ENCODE data around the gene FGGY.

Gene FGGY

GRCh38 chr1:59669752-59670312 is 372.9 kb downstream of the FGGY start:
- no peak for DNase-seq

DNA sequence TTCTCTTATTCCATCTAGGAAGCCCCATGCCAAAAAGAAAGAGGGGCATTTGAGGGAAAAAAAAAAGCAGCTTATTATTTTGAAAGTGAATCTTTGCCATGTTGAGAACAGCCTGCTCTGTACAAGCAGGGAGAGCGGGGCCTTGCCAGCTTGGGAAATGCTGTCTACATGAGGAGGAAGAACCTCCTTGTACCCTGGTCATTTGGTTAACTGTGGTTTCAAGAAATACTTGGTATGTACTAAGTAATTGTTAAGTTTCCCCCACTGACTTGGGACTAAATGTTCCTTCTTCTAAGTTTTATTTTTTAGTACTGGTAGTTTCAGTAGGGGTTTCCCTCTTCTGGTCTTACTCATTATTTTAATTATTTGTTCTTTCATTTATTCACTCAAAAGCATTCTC is 373.8 kb downstream of the FGGY start:
- no peak for DNase-seq

DNA sequence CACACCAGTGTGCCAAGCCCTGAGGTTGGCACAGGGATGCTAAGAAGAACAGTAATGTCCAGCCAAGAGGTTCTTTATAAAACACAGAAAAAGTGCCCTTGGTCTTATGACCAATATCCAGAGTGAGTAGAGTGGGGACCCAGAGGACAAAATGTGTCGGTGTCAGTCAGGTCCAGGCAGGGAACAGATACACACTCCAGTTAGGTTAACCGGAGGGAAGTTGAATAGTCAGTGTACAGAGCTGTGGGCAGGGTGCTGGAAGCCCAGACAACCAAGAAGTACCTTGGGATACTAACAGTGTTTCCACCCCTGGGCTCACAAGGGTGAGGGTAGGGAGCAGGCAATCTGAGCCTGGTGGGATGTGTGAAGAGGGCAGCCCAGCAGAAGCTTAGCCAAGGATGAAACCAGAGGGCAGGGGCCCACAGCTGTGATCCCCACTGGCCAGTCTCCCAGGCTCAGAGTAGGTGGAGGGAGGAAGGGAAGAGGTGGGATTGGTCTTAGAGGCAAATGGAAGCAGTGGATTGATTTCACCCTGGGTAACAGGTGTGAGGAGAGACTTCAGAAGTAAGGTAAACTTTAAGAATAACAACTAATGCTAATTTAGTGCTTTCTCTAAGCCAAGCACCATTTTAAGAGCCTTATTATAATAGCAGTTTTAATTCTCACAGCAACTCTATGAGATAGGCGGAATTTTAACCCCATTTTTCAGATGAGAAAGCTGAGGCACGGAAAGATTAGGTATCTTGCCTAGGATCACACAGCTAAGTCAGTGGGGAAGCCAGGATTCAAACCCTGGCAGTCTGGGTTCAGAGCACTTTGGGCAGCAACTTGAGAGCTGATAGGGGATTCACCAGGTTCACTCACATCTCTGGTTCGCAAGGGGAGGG is 374.4 kb downstream of the FGGY start:
- DNase-seq: no peak

DNA sequence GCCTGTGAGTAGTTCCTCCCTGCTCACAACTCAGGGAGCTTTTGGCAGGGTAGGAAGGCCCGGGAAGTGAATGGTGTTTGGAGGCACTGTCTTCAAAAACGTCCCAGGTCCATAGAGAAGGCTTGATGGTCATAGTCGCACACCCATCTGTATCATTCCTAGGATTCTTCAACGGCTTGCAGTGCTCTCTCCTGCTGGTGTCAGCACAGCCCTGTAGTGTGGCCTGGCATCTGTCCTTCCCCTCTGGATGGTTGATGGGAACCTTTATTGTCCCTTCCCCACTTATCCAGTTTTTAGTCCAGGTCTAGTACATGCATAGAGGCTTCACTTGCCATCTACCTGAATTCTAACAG is 375.0 kb downstream of the FGGY start:
- DNase-seq: no peak

GRCh38 chr1:59672851-59673572 is 376.1 kb downstream of the FGGY start:
- DNase-seq: no peak

GRCh38 chr1:59673573-59674450 is 376.9 kb downstream of the FGGY start:
- DNase-seq: no peak

- peak; percentile 53 for DNase-seq
Measured at GRCh38 chr1:59674595-59674994, 377.7 kb downstream of the FGGY start.

DNA sequence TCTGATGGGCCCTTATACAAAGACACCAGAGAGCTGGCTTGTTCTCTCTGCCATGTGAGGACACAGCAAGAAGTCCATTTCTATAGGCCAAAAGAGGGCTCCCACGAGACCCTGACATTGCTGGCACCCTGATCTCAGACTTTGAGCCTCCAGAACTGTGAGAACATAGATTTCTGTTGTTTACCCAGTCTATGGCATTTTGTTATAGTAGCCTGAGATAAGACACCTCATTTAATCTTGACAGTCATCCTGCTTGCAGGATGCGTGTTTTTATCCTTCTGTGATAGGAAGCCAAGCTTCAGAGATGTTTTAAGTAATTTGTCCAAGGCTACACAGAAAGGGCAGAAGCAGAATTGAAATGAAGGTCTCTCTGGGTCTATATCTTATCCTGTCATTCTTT is 379.0 kb downstream of the FGGY start:
- DNase-seq: no peak

DNA sequence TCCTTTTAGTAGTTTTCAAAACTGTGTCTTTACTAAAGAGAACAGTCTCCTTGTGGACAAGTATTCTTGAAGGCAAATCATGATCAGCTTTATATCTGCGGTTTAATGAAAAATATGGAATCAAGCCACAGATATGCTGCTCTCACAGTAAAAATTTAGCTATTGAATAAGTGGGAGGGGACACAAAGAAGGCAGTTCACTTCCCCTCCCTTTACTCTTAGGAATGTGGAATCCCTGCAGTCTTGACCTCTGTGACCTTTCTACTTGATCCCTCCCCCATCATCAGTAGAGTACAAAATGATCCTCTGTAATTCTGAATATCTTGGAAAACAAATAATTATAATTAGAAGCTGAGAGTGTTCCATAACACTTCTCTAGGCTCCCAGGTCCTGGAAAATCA is 381.1 kb downstream of the FGGY start:
- DNase-seq: no peak

DNA sequence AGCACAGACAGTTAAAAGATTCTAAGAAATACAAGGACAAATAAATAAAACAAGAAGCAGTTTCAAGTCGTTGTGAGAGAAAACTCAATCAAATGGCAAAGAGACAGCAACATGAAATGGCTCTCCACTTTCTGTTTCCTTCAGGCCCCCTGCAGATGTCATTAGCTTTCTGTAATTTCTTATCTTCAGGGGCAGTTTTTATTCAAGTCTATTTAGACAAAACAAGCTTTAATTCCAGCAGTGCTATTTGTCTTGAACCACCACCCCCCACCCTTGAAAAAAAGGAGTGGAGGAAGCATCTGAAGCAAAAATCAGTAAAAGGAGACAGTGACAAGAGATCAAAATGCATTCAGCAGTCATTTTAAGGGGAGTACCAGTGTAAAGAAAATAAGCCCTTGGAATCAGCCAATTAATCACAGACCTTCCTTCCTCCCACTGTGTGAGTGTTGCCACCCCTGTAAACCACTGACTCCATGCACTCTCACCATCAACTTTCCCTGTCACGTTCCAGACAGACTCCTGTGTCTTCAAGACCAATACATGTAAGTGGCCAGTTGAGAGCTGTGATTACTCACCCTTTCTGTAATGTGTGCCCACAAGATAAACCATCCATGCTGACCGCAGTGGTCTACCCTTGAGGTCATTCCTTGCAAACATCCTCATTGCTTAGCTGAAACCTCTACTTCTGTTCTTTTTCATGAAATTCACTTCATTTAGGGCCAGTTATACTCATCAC is 381.8 kb downstream of the FGGY start:
- no peak for DNase-seq

DNA sequence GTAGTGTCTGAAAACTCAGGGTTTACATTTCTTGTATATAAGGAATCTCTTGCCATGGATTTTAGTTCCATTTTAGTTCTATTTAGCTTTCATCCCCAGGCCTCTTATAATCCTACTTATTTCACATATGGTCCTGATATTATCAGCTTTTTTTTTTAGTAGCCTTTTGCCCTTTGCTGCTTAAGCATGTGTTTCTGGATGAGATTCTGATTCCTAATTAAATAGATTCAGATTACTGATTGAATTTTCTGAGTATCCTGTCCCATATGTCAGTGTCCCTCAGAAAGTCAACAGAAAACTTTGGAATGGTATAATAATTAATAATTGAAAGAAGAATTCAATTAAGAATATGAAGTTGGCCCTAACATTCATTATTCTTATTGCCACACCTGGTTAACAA is 383.1 kb downstream of the FGGY start:
- DNase-seq: no peak

GRCh38 chr1:59682396-59683080 is 385.6 kb downstream of the FGGY start:
- no peak for DNase-seq

DNA sequence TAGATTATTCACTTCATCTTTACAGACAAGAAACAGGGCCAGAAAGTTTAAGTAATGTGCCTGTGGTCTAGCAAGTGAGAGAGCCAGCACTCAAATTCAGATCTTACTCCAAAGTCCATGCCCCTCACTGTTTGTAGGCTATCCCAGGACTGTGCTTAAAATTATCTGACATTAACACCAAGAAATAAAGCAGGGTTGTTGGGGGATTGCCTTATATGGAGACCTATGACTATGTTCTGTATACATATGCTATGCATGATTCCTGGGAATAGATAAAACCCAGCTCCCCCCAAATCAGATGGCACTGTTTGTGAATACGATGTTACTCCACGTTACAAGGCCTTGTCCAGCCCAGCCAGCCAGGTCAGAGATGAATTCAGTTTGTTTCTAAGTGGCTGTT is 386.3 kb downstream of the FGGY start:
- DNase-seq: no peak

DNA sequence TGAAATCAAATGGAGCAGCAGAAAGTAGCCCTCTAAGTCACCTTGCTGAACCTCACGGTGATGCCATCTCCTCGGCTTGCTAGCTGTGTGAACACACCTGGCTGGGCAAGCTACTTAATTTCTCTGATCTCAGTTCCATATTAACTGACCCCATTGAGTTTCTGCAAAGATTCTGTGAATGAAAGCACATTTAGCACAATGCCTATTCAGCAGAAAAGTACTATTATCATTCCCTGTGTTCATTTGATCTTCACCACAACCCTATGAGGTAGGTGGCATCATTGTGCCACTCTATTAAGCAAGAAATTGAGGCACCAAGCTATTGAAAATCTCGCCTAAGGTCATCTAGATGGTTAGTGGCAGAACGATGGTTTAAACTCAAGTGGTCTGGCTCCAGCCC is 387.8 kb downstream of the FGGY start:
- no peak for DNase-seq

DNA sequence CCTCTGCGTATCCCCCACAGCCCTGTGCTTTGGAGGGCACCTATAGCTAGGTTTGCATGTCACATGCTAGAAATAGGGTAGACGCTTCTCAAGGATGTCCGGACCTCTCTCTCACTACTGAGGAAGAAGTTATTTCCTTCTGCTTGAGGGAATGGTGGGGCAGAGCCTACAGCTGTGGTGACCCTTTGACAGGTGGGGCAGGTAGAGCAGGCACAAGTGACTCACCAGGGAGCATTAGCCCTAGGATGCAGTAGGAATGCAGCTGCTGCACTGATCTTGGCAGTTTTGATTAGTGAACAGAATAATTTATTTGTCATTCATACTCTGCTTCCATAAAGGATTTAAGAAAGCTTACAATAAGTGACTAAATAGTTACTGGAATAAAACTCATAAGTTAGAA is 388.2 kb downstream of the FGGY start:
- no peak for DNase-seq

GRCh38 chr1:59685666-59686065 is 388.8 kb downstream of the FGGY start:
- DNase-seq: no peak

GRCh38 chr1:59686170-59686569 is 389.3 kb downstream of the FGGY start:
- no peak for DNase-seq

- DNase-seq: no peak
Measured at GRCh38 chr1:59686574-59686973, 389.7 kb downstream of the FGGY start.

DNA sequence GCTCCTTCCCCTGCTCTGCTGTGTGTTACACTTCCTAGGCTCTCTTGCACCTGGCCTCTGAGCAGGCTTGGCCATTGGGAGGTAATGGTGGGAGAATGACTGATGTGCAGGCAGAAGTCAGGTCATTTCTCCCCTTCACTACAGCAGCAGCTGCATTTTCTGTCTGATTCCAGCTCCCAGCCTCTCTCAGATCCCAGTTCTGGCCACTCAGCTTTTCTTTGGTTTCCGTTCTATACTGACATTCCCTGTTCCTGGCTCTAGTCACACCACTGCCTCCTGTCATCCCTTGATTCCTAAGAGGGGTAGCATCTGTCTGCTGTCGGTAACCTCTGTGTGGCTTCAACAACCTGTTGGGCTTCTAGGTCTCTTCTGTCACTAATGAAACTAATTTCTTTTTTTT is 390.2 kb downstream of the FGGY start:
- no peak for DNase-seq

DNA sequence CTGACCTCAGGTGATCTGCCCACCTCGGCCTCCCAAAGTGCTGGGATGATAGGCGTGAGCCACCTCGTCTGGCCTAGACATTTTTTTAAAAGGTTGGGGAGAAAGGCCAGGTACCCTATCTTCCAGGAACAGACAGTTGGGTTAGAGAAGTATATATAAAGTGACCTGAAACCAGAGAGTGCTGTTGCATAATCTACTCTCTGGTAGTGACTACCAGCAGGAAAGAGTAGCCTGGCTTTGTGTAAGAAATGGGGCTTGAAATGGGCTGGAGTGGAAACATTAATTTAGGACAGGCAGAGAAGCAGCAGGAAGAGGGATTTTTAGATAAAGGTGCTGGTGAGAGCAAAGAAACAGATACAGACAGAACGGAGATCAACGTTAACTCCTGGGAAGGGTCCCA is 392.1 kb downstream of the FGGY start:
- no peak for DNase-seq

DNA sequence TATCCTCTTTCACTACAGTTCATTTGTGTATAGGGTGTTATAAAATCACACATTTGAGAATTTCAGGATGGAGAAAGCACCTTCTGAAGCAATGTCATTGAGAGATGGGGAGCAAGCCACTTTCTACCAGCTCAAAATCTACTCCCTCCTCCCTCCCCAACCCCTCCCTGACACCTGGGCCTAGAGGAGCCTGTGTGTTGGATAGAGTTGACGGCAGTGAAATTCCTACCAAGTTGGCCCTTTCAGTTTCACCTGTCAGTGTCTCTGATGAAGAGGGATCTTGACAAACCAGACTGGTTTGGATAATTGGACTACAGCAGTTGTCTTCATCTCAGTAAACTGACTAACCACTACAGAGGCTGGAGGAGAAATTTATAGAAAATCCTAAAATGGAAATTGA is 392.8 kb downstream of the FGGY start:
- DNase-seq: no peak
